CD14-positive monocyte (primary cell): ENCODE data around the gene NOM1. TPM values are rescaled to one million over a fixed set of nuclear protein-coding genes. Genes with fewer than 3 reads are reported as not detected.

ENCODE experiments used
- DNase-seq, 3 donors: peaks; one replicate each; pipeline ENCODE4 v3.0.0-alpha.2; 2011 to 2022
- H2AFZ ChIP-seq: 2 replicates; pipeline ENCODE4 v1.6.0; 2012; ENCODE audit warnings: mild to moderate bottlenecking, low read depth, low read length, inconsistent platforms; ENCODE audit not compliant: insufficient read depth, poor library complexity, severe bottlenecking
- H3K27ac ChIP-seq, 2 donors: 1 replicate in 1 of 2; 2 replicates in 1 of 2; pipeline ENCODE4 v1.5.1; 2012 to 2013; ENCODE audit warnings: low read length in 2 of 2, control low read depth in 1 of 2, inconsistent platforms in 1 of 2, low read depth in 1 of 2, mild to moderate bottlenecking in 1 of 2
- H3K27me3 ChIP-seq, 2 donors: one replicate each; pipeline versions ENCODE4 v1.6.0 to v1.6.1; 2011 to 2013; ENCODE audit warnings: low read length in 2 of 2; ENCODE audit not compliant: control insufficient read depth in 2 of 2, insufficient read depth in 2 of 2
- H3K36me3 ChIP-seq, 2 donors: replicated peaks in 1 of 2; 1 replicate in 1 of 2; 2 replicates in 1 of 2; pipeline versions ENCODE4 v1.5.1 to v1.6.1; 2012 to 2013; ENCODE audit warnings: low read length in 2 of 2, control low read depth in 1 of 2, inconsistent platforms in 1 of 2, mild to moderate bottlenecking in 1 of 2; ENCODE audit not compliant: insufficient read depth in 2 of 2, control insufficient read depth in 1 of 2
- H3K4me1 ChIP-seq, 2 donors: 1 replicate in 1 of 2; 2 replicates in 1 of 2; pipeline versions ENCODE4 v1.5.1 to v1.6.1; 2012 to 2013; ENCODE audit warnings: low read length in 2 of 2, control low read depth in 1 of 2, inconsistent platforms in 1 of 2, mild to moderate bottlenecking in 1 of 2, moderate library complexity in 1 of 2; ENCODE audit not compliant: insufficient read depth in 2 of 2, control insufficient read depth in 1 of 2
- H3K4me2 ChIP-seq: replicated peaks from 2 replicates; pipeline ENCODE3; 2012; ENCODE audit warnings: low read length, moderate library complexity, mild to moderate bottlenecking; ENCODE audit not compliant: poor library complexity, severe bottlenecking; ENCODE audit errors: extremely low read depth
- H3K4me3 ChIP-seq, 3 experiments: fragments of 200-600 bp in 1 of 3; sonication (generic) in 1 of 3; replicated peaks in 1 of 3; 1 replicate in 2 of 3; 2 replicates in 1 of 3; pipeline ENCODE4 v1.5.1; 2011 to 2013; ENCODE audit warnings: low read length in 3 of 3, mild to moderate bottlenecking in 3 of 3, control low read depth in 2 of 3, low read depth in 2 of 3, inconsistent platforms in 1 of 3, moderate library complexity in 1 of 3
- H3K79me2 ChIP-seq: 2 replicates; pipeline ENCODE4 v1.6.0; 2012; ENCODE audit warnings: mild to moderate bottlenecking, control low read depth, inconsistent platforms, low read length, moderate library complexity; ENCODE audit not compliant: insufficient read depth
- H3K9ac ChIP-seq: 2 replicates; pipeline ENCODE4 v1.6.0; 2017; ENCODE audit warnings: low read length, mild to moderate bottlenecking; ENCODE audit not compliant: insufficient read depth, poor library complexity, severe bottlenecking
- H3K9me3 ChIP-seq, 2 donors: replicated peaks in 1 of 2; 1 replicate in 1 of 2; 2 replicates in 1 of 2; pipeline versions ENCODE4 v1.5.1 to v1.6.1; 2012 to 2013; ENCODE audit warnings: low read length in 2 of 2, control low read depth in 1 of 2; ENCODE audit not compliant: control insufficient read depth in 1 of 2, insufficient read depth in 1 of 2
- H4K20me1 ChIP-seq: 2 replicates; pipeline ENCODE4 v1.6.0; 2012; ENCODE audit warnings: mild to moderate bottlenecking, low read length, control low read depth, moderate library complexity; ENCODE audit not compliant: insufficient read depth
- H3K27ac Mint-ChIP-seq, 7 donors: one replicate each; pipeline ENCODE4 v1.8.0; 2020; ENCODE audit warnings: mild to moderate bottlenecking in 7 of 7, mixed read lengths in 7 of 7, moderate library complexity in 6 of 7, inconsistent platforms in 2 of 7
- H3K27me3 Mint-ChIP-seq, 3 donors: one replicate each; pipeline ENCODE4 v1.8.0; 2021 to 2022; ENCODE audit warnings: low read depth in 3 of 3, mild to moderate bottlenecking in 3 of 3, mixed read lengths in 3 of 3, moderate library complexity in 3 of 3, inconsistent platforms in 1 of 3
- H3K36me3 Mint-ChIP-seq, 2 donors: one replicate each; pipeline ENCODE4 v1.8.0; 2020; ENCODE audit warnings: mixed read lengths in 2 of 2, inconsistent platforms in 1 of 2, mild to moderate bottlenecking in 1 of 2
- H3K4me1 Mint-ChIP-seq: one replicate; pipeline ENCODE4 v1.8.0; 2020; ENCODE audit warnings: mild to moderate bottlenecking, mixed read lengths
- H3K4me3 Mint-ChIP-seq, 2 donors: one replicate each; pipeline ENCODE4 v1.8.0; 2020; ENCODE audit warnings: mild to moderate bottlenecking in 2 of 2, mixed read lengths in 2 of 2, moderate library complexity in 1 of 2
- H3K9me3 Mint-ChIP-seq, 7 donors: one replicate each; pipeline ENCODE4 v1.8.0; 2020 to 2022; ENCODE audit warnings: mixed read lengths in 7 of 7, mild to moderate bottlenecking in 6 of 7, moderate library complexity in 6 of 7, inconsistent platforms in 2 of 7
- CTCF ChIP-seq: fragments of 200-600 bp; IDR thresholded peaks from one replicate; pipeline ENCODE4 v1.8.0; 2022; ENCODE audit warnings: antibody characterized with exemption, mild to moderate bottlenecking
- WGBS: methylation state at CpG from one replicate; pipeline ENCODE4 v1.1.5; 2013; ENCODE audit warnings: missing lambda C conversion rate; ENCODE audit not compliant: insufficient coverage; 5-methylcytosine and 5-hydroxymethylcytosine counted together
- intact Hi-C, 2 donors: fragments of 100-400 bp; cut with micrococcal nuclease; formaldehyde crosslinking; loops; one replicate each; pipeline versions ENCODE4 v1.15.0 to v1.15.1; 2023
- polyA plus RNA-seq, 3 donors: library from polyadenylated mRNA; depleted of rRNA in 1 of 3; unstranded in 2 of 3; stranded (reverse) in 1 of 3; fragments of 300-500 nt in 2 of 3; fragments of >200 nt in 1 of 3; fragmentation: Illumina TruSeq in 2 of 3; gene quantifications; 1 replicate in 2 of 3; 2 replicates in 1 of 3; pipeline ENCODE4 v1.2.3, GENCODE V29; 2012 to 2021

Gene NOM1
- polyA plus RNA-seq, 3 donors: 0.89 to 11.5 (median 1.9) TPM

- H2AFZ ChIP-seq: no peak overlapping the region
- Mint-ChIP-seq H3K4me1 (no peaks in the 10 kb centered on the region), H3K27me3 (peaks cover 4 to 11% (median 8%) of the 10 kb centered on the region in 3 donors)
Observed at GRCh38 chr7:156984174-156984891, 34.8 kb downstream of the NOM1 start.

More at GRCh38 chr7:156984174-156984891, 34.8 kb downstream of the NOM1 start:
- H3K9me3 ChIP-seq: peaks cover 5 to 10% of the 10 kb centered on the region in 2 donors
- TF ChIP-seq CTCF: no peak
- no peak overlapping the region for H3K4me3 ChIP-seq
- H3K27me3 ChIP-seq: no peaks in the 10 kb centered on the region
- intact Hi-C loops: no loop called here
- no peaks in the 10 kb centered on the region for H4K20me1 ChIP-seq
- no peak overlapping the region for H3K4me2 ChIP-seq
- no peak overlapping the region for H3K9ac ChIP-seq
- no peaks in the 10 kb centered on the region for H3K4me1 ChIP-seq
- H3K36me3 ChIP-seq: no peaks in the 10 kb centered on the region
- peaks cover 6 to 13% (median 8%) of the 10 kb centered on the region in 7 donors for H3K9me3 Mint-ChIP-seq
- H3K36me3 Mint-ChIP-seq: peaks cover 1 to 6% of the 10 kb centered on the region in 2 donors
- no peak overlapping the region for H3K27ac Mint-ChIP-seq
- no peaks in the 10 kb centered on the region for H3K79me2 ChIP-seq
- WGBS: 96% methylated on average over 7 of the region's 14 CpGs
- no peak overlapping the region for H3K27ac ChIP-seq
- H3K4me3 Mint-ChIP-seq: no peak overlapping the region
- DNase-seq: no peak
